ENCODE data around the gene HDAC4.

Gene HDAC4

GRCh38 chr2:239313776-239314175 is 87.0 kb downstream of the HDAC4 start:
- Histone ChIP-seq H3K9me3 (ENCODE audit: control insufficient read depth, insufficient read depth, low read length) (no peaks in the 10 kb centered on the region), H3K27ac (ENCODE audit: low read length) (no peak overlapping the region), H3K27me3 (ENCODE audit: control insufficient read depth, insufficient read depth, low read length) (no peaks in the 10 kb centered on the region), H3K4me3 (ENCODE audit: low read length) (no peak overlapping the region), H3K36me3 (ENCODE audit: control insufficient read depth, insufficient read depth, low read length) (no peaks in the 10 kb centered on the region), H3K4me1 (ENCODE audit: control insufficient read depth, insufficient read depth, low read length) (no peaks in the 10 kb centered on the region; the same call in 1 of the 2 replicates)
- DNase-seq (ENCODE audit: low read depth, low spot score) = no peak
- WGBS (ENCODE audit: insufficient coverage, insufficient read length) = no CpG with 5 or more reads among the region's 5 CpGs

GRCh38 chr2:239312741-239313667 is 87.8 kb downstream of the HDAC4 start:
- Histone ChIP-seq H3K4me1 (ENCODE audit: control insufficient read depth, insufficient read depth, low read length) (no peaks in the 10 kb centered on the region; the same call in 1 of the 2 replicates), H3K9me3 (ENCODE audit: control insufficient read depth, insufficient read depth, low read length) (no peaks in the 10 kb centered on the region), H3K27ac (ENCODE audit: low read length) (no peak overlapping the region), H3K36me3 (ENCODE audit: control insufficient read depth, insufficient read depth, low read length) (no peaks in the 10 kb centered on the region), H3K4me3 (ENCODE audit: low read length) (no peak overlapping the region), H3K27me3 (ENCODE audit: control insufficient read depth, insufficient read depth, low read length) (no peaks in the 10 kb centered on the region)
- no peak for DNase-seq (ENCODE audit: low read depth, low spot score)
- no CpG with 5 or more reads among the region's 33 CpGs for WGBS (ENCODE audit: insufficient coverage, insufficient read length)

- no peaks in the 10 kb centered on the region for H3K27me3 ChIP-seq (ENCODE audit: control insufficient read depth, insufficient read depth, low read length)
- no peak overlapping the region for H3K4me3 ChIP-seq (ENCODE audit: low read length)
- H3K4me1 ChIP-seq (ENCODE audit: control insufficient read depth, insufficient read depth, low read length) = no peaks in the 10 kb centered on the region; the same call in 1 of the 2 replicates
- DNase-seq (ENCODE audit: low read depth, low spot score) = no peak
- WGBS (ENCODE audit: insufficient coverage, insufficient read length) = no CpG with 5 or more reads among the region's 10 CpGs
- no peaks in the 10 kb centered on the region for H3K9me3 ChIP-seq (ENCODE audit: control insufficient read depth, insufficient read depth, low read length)
- H3K36me3 ChIP-seq (ENCODE audit: control insufficient read depth, insufficient read depth, low read length) = no peaks in the 10 kb centered on the region
- no peak overlapping the region for H3K27ac ChIP-seq (ENCODE audit: low read length)
Measured at GRCh38 chr2:239312081-239312511, 88.7 kb downstream of the HDAC4 start.

GRCh38 chr2:239311132-239312040 is 89.4 kb downstream of the HDAC4 start:
- no peaks in the 10 kb centered on the region for H3K36me3 ChIP-seq (ENCODE audit: control insufficient read depth, insufficient read depth, low read length)
- H3K27me3 ChIP-seq (ENCODE audit: control insufficient read depth, insufficient read depth, low read length) = no peaks in the 10 kb centered on the region
- WGBS (ENCODE audit: insufficient coverage, insufficient read length) = no CpG with 5 or more reads among the region's 28 CpGs
- H3K27ac ChIP-seq (ENCODE audit: low read length) = no peak overlapping the region
- no peak overlapping the region for H3K4me3 ChIP-seq (ENCODE audit: low read length)
- DNase-seq (ENCODE audit: low read depth, low spot score) = no peak
- no peaks in the 10 kb centered on the region; the same call in 1 of the 2 replicates for H3K4me1 ChIP-seq (ENCODE audit: control insufficient read depth, insufficient read depth, low read length)
- no peaks in the 10 kb centered on the region for H3K9me3 ChIP-seq (ENCODE audit: control insufficient read depth, insufficient read depth, low read length)

- no CpG with 5 or more reads among the region's 14 CpGs for WGBS (ENCODE audit: insufficient coverage, insufficient read length)
- H3K27ac ChIP-seq (ENCODE audit: low read length) = no peak overlapping the region
Measured at GRCh38 chr2:239310401-239311061, 90.3 kb downstream of the HDAC4 start.

GRCh38 chr2:239309398-239310245 is 91.2 kb downstream of the HDAC4 start:
- WGBS (ENCODE audit: insufficient coverage, insufficient read length) = no CpG with 5 or more reads among the region's 18 CpGs
- H3K36me3 ChIP-seq (ENCODE audit: control insufficient read depth, insufficient read depth, low read length) = no peaks in the 10 kb centered on the region
- H3K4me3 ChIP-seq (ENCODE audit: low read length) = no peak overlapping the region
- H3K27ac ChIP-seq (ENCODE audit: low read length) = no peak overlapping the region
- no peaks in the 10 kb centered on the region for H3K9me3 ChIP-seq (ENCODE audit: control insufficient read depth, insufficient read depth, low read length)
- H3K4me1 ChIP-seq (ENCODE audit: control insufficient read depth, insufficient read depth, low read length) = no peaks in the 10 kb centered on the region; the same call in 1 of the 2 replicates
- DNase-seq (ENCODE audit: low read depth, low spot score) = no peak
- H3K27me3 ChIP-seq (ENCODE audit: control insufficient read depth, insufficient read depth, low read length) = no peaks in the 10 kb centered on the region

More at GRCh38 chr2:239310401-239311061, 90.3 kb downstream of the HDAC4 start:
- no peak for DNase-seq (ENCODE audit: low read depth, low spot score)
- Histone ChIP-seq H3K4me1 (ENCODE audit: control insufficient read depth, insufficient read depth, low read length) (no peaks in the 10 kb centered on the region; the same call in 1 of the 2 replicates), H3K27me3 (ENCODE audit: control insufficient read depth, insufficient read depth, low read length) (no peaks in the 10 kb centered on the region), H3K9me3 (ENCODE audit: control insufficient read depth, insufficient read depth, low read length) (no peaks in the 10 kb centered on the region), H3K36me3 (ENCODE audit: control insufficient read depth, insufficient read depth, low read length) (no peaks in the 10 kb centered on the region), H3K4me3 (ENCODE audit: low read length) (no peak overlapping the region)

- Histone ChIP-seq H3K4me1 (ENCODE audit: control insufficient read depth, insufficient read depth, low read length) (no peaks in the 10 kb centered on the region; the same call in 1 of the 2 replicates), H3K4me3 (ENCODE audit: low read length) (no peak overlapping the region), H3K36me3 (ENCODE audit: control insufficient read depth, insufficient read depth, low read length) (no peaks in the 10 kb centered on the region), H3K27me3 (ENCODE audit: control insufficient read depth, insufficient read depth, low read length) (no peaks in the 10 kb centered on the region), H3K27ac (ENCODE audit: low read length) (no peak overlapping the region), H3K9me3 (ENCODE audit: control insufficient read depth, insufficient read depth, low read length) (no peaks in the 10 kb centered on the region)
- no CpG with 5 or more reads among the region's 33 CpGs for whole genome bisulfite sequencing (ENCODE audit: insufficient coverage, insufficient read length)
- no peak for DNase-seq (ENCODE audit: low read depth, low spot score)
Measured at GRCh38 chr2:239308661-239309397, 92.0 kb downstream of the HDAC4 start.

- no peak overlapping the region for H3K4me3 ChIP-seq (ENCODE audit: low read length)
- no CpG with 5 or more reads among the region's 16 CpGs for WGBS (ENCODE audit: insufficient coverage, insufficient read length)
- H3K36me3 ChIP-seq (ENCODE audit: control insufficient read depth, insufficient read depth, low read length) = no peaks in the 10 kb centered on the region
- H3K4me1 ChIP-seq (ENCODE audit: control insufficient read depth, insufficient read depth, low read length) = no peaks in the 10 kb centered on the region; the same call in 1 of the 2 replicates
- no peak for DNase-seq (ENCODE audit: low read depth, low spot score)
- no peak overlapping the region for H3K27ac ChIP-seq (ENCODE audit: low read length)
- no peaks in the 10 kb centered on the region for H3K9me3 ChIP-seq (ENCODE audit: control insufficient read depth, insufficient read depth, low read length)
- no peaks in the 10 kb centered on the region for H3K27me3 ChIP-seq (ENCODE audit: control insufficient read depth, insufficient read depth, low read length)
Measured at GRCh38 chr2:239307921-239308613, 92.8 kb downstream of the HDAC4 start.

- WGBS (ENCODE audit: insufficient coverage, insufficient read length) = no CpG with 5 or more reads among the region's 8 CpGs
- Histone ChIP-seq H3K9me3 (ENCODE audit: control insufficient read depth, insufficient read depth, low read length) (no peaks in the 10 kb centered on the region), H3K4me1 (ENCODE audit: control insufficient read depth, insufficient read depth, low read length) (peaks cover 3% of the 10 kb centered on the region; the same call in 1 of the 2 replicates), H3K27me3 (ENCODE audit: control insufficient read depth, insufficient read depth, low read length) (no peaks in the 10 kb centered on the region), H3K36me3 (ENCODE audit: control insufficient read depth, insufficient read depth, low read length) (no peaks in the 10 kb centered on the region), H3K4me3 (ENCODE audit: low read length) (no peak overlapping the region), H3K27ac (ENCODE audit: low read length) (no peak overlapping the region)
- DNase-seq (ENCODE audit: low read depth, low spot score) = no peak
Measured at GRCh38 chr2:239307221-239307569, 93.6 kb downstream of the HDAC4 start.

Data from iPS DF 6.9 (cell line).